ENCODE results near the gene DYRK2.

The DYRK2 gene

DNA sequence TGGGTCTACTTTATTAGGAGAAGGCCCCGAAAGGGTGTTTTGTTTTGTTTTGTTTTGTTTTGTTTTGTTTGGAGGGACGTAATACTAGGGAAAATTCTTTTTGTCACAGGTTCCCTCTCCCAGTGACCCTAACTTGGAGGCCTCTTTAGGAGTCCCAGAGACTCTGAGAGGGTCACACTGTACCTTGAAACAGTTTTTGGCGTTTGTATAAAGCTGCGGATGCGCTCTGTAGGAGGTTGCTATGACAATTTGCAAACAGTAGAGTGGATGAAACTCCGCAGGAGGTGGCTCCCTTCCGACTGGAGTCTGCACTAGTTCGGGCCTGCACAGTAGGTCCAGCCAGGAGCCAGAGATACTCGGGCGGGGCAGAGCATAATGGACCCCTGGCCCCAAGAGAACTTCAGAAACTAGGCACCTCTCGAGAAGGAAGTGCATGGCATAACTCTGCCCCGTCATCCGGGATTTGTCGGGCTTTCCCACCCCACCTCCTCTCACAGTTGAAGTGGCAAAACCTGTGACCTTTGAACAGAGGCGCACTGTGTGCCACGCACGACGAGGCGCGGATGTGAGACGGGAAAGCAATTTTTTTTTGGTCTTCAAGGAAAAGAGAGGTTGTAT is 1.3 kb upstream of the DYRK2 start:
- DNase-seq = no peak

DNA sequence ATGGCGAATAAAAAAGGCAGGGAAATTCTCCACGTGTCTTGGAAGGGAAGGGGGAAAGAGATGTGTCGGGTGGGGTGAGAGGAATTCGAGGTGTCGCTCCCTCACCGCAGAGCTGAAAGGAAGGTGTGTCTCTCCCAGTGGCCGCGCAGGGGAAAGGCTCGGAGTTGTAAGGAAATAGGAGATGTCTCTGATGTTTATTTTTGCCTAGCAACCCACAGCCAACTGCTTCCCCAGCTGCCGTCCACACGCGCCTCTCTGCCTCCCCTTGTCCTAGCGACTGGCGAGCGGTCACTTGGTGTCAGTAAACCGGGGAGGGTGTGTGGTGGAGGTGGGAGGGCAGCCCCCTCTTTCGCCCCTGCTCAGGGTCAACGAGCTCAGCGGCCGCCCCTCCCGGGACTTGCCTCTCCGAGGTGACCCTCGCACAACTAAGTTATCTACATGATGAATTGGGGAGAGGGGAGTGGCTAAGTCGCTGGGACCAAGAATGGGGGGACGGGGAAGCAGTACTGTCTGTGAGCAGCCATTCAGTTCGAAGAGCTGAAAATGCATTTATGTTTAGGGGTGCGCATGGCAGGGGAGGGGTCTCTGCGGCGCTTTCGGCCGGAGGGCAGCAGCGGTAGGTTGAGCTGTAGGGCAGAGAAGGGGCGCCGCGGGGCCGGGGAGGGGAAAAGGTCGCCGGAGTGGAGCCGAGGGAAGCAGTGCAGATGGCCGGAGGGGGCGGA is 585 bp upstream of the DYRK2 start:
- DNase-seq = peak; percentile 85

DNA sequence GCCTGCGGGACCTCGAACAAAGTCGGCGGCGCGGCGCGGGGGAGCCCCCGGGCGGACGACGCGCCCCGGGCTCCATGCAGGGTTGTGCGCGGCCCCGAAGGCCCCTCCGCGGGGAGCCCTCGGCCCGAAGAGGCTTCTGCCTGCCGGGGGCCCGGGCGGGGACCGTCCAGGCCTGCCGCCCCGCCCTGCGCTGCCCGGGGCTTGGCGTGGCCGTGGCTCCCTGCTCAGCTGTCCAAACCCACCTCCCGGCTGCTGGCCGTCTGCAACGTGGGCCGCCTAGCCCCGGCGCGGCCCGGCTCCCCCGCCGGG is 670 bp downstream of the DYRK2 start:
- DNase-seq = no peak

DNA sequence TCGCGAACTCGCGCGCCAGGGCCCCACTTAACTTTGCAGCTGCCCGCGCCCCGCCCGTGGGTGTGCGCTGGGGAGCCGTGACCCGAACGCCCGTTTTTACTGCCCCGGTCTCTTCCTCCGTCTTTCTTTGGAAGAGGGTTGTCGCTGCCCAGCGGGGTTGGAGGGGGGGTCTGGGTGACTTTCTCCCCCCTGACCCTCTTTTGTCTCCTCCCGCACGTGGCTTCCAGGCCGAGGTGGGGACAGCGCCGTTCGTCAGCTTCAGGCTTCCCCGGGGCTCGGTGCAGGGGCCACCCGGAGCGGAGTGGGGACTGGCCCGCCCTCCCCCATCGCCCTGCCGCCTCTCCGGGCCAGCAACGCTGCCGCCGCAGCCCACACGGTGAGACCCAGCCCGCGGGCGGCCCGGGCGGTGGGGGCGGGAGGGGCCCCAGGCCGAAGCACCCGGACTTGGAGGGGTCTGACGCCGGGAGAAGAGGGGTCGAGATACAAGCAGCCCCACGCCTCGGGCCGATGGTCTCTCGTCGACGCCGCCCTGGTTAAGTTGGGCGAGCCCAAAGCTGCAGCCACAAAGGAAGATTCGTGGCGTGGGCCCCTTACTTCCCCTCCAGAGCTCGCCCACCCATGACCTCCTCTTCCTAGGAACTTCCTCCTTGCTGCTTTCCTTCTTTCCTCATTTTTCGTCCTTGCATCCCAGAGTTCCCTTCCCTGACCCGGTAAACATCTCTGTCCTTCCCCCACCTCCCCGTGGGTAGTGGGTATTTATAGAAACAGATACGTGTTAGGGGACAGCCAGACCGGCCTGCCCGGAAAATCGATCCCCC is 1.2 kb downstream of the DYRK2 start:
- DNase-seq = no peak

DNA sequence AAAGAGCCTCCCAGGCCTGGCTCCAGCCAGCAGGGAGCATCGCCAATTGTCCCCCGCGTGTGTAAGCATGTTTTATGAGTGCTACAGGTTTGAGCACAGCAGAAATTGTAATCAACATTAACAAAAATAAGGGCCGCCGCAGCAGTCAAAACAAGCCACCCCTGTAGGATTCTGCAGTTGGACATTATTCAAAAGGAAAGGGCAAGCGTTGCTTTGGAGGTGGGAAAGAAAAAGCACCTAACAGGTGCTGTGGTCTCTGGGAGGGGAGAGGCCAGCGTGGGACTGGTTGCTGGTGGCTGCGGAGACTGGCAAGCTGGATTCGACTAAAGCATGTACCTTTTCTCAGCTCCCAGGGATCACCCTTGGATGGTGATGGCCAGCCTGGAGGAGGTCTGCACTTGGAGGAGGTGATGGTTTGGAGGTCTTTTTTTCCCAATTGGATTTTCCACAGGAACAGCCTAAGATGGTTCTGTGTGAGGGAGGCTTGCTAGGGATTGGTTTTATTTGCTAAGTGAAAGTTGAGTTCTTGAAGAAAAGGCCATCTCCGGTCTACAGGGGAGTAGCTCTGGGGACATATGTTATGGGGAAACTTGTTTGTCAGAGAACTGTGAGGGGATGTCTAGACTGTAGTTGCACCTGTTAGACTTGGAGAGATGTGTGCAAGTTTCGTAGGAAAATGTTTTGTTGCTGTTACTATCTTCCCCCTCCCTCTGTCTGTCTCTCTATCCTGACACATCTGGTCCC is 2.0 kb downstream of the DYRK2 start:
- DNase-seq = no peak

DNA sequence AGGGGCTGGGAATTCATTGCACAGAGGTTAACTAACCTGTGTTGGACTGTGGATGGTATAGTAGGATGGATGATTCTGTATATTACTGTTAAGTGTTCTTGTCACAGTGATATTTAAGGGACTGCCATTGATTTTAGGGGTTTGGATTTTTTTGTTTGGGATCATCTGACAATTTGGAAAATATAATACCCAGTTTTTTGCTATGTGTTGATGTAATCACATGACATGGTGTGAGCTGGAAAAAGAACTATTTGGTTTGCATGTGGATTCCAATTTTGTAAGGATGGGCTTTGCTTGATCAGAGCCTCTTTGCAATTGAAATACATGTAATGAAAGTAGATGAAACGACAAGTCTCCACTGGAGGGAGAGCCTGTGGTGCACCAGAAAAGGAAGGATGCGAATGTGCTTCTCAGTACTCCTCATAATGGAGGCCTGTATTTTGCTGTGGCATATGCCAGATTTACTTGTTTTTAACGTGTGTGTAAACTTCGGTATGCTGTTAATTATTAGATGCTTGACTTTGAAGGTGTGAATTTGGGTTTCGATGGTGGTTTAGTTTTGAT is 2.7 kb downstream of the DYRK2 start:
- peak; percentile 59 for DNase-seq

DNA sequence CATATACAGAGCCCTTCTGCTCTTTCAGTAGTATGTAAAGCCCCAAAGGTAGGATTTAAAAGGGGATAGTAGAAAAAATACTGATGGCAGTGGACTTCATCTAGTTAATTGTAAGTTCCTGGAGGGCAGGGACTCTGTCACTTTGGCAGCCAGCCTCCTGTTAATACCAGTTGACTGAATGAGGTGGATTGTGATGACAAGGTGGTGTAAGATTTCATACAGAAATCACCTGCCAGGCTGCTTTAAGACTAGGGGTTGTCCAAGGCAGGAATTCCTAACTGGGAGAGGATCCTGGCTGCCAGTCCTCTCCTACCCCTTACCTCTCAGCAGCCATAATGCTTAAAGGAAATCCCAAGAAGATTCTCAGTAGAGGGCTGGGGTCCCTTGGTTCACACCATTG is 7.3 kb downstream of the DYRK2 start:
- DNase-seq = no peak

DNA sequence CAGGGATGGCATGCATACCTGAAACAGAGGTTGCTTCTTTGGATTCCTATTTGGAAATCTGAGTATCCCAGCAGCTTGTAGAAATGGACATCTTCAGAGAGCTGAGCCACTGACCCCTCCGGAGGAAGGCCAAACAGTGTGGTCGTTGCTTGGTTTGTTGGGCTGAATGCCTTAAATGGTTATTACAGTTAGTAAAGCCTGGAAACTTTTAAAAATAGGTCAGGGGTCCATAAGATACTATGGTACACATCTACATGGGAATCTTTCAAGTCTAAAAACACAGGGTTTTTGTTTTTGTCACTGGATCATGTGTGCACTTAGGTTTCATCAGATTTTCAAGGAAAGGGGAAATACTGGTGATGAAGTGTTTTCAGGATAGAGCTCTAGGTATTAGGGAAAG is 7.7 kb downstream of the DYRK2 start:
- no peak for DNase-seq

DNA sequence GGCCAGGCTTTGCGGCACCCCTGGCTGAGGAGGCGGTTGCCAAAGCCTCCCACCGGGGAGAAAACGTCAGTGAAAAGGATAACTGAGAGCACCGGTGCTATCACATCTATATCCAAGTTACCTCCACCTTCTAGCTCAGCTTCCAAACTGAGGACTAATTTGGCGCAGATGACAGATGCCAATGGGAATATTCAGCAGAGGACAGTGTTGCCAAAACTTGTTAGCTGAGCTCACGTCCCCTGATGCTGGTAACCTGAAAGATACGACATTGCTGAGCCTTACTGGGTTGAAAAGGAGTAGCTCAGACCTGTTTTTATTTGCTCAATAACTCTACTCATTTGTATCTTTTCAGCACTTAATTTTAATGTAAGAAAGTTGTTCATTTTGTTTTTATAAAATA is 9.9 kb downstream of the DYRK2 start:
- DNase-seq = no peak

DNA sequence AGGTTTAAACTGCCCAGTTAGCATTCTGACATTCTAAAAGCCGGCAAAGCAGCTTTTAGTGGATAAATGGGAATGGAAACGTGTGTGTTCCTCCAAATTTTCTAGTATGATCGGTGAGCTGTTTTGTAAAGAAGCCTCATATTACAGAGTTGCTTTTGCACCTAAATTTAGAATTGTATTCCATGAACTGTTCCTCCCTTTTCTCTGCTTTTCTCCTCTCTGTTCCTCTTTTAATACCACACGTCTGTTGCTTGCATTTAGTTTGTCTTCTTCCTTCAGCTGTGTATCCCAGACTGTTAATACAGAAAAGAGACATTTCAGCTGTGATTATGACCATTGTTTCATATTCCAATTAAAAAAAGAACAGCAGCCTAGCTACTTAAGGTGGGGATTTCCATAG is 10.7 kb downstream of the DYRK2 start:
- DNase-seq = no peak

DNA sequence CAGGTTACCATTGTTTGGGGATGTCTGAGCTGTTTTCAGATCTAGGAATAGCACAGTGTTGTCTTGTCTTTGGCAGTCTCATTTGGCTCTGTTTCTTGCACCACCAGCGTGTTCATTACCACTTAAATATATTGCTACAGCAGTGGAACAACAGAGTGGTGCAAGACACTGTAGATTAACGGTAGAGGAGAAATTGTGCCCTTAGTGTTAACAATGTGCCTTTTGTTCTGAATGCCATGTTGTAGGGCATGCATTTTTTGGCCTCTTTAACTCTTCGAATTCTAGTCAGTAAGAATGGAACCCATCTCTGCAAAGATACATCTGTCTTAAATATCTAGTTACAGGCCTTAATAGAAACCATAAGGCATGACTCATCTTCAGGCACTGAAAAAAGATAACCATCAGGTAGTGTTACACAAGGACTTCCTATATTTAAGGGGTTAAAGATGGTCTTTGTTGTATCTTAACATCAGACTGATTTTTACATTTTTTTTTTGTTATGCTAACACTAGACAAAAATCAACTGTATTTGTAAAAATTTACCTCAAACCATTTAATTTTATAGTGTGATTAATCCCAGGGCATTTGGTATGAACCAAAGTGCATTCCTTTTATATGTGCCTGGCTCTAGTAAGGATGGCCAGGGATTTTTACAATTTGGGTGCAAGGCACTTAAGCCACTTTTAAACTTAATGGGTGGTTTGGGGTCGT is 12.9 kb downstream of the DYRK2 start:
- DNase-seq = peak; percentile 91

DNA sequence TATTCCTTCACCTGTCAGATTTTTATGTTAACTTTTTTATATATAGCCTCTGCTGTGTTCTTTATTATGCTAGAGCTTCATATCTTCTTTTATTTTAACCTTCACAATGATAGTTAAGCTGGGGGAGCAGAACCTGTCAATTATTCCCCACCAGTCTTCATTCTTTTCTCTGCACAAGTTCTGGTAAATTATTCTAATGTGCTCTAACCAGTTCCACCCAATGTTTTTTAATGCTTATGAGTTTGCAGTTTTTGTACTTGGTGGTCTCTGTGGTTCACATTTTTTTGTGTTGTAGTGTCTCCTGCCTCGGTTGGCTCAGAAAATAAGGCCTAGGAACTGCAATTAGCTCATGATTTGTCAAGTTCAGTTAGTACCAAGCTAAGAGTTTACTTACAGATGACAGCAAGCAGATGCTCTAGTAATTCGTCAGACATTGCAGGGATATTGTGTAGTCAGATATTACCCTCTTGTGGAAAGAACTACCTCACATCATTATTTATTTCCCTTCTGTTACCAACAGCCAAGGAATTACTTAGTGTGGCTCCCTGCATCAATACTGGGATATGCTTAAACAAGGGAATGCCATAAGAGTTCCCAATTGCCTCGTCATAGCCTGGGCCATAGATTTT is 14.5 kb downstream of the DYRK2 start:
- peak; percentile 94 for DNase-seq

DNA sequence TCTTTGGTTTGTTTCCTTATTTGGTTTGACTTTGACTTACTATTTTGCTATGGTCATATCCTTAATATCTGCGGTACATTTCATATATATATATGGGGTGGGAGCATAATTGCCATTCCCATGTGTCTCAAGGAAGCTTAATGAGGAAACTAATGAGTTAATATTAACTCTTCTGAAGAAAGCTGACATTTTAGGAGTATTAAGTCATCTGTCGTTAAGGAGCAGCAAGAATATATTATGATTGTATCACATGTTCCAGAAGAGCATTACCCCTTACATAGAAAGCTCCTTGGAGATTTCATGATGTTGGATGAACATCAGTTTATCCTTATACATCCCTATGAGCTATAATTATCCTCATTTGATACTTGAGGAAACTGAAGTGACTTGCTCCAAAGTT is 15.6 kb downstream of the DYRK2 start:
- DNase-seq = no peak

DNA sequence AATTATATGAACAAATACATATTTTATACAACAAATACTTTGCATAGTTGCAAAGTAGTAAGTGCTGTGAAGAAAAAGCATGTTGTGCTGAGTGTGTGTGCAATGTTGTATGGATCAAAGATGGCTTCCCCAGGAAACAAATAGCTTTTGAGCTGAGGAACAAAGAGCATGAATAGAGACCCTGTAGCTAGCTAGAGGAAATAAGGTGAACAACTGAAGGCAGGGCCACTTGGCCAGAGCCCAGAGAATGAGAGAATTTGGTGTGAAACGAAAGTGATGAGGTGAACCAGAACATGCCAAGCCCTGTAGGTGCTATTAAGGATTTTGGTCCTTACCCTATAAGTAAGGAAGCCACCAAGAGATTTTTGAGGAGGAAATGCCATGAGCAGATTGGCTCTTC is 17.1 kb downstream of the DYRK2 start:
- DNase-seq = no peak

DNA sequence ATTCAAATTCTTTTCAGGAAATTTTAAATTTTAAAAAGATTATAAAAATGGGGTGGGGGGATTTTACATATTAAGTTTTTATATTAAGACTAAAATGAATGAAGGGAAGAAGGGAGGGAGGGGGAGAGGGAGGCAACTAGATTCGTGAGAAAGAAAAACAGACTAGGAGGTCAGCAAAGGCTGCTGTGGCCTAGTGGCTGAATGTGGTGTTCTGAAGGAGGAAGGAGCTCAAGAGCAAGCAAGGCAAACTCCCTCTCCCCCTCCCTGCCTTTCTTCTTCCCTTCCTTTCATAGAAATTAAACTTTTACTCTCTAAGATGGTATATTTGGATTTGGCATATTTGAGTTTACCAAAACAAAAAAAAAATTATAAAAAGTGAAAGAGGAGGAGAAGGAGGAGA is 18.1 kb downstream of the DYRK2 start:
- no peak for DNase-seq

DNA sequence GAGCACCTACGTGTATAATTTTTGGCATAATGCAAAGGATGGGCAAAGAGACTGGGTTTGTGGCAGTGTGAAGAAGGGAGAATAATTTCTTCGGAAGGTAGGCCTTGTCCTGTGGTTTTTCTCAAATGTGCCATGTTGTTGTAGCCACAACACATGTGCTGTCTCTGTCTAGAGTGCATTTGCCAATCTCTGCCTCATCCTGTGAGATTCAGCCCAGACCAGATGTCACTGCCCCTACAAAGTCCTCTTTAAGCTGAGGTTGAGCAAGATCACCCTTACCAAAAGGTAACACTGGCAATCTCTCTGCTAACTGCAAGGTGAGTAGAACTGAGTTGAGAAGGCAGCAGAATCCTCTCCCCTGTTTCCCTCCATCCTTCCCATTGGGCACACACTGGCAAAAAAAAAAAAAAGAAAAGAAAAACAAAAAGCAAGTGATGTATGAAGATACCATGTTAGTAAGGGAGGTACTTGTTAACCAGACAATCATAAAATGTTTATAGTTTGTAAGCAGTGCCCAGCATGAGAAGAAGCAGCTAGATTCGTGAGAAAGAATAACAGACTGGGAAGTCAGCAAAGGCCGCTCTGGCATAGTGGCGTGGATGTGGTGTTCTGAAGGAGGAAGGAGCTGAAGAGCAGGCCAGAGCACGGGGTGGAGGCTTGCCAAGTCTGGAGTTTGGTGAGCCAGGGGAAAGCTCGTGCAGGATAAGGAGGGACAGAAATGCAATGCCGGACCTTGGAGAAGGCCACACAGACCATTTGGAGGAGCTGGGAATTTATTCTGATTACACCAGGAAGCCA is 18.9 kb downstream of the DYRK2 start:
- DNase-seq = no peak

DNA sequence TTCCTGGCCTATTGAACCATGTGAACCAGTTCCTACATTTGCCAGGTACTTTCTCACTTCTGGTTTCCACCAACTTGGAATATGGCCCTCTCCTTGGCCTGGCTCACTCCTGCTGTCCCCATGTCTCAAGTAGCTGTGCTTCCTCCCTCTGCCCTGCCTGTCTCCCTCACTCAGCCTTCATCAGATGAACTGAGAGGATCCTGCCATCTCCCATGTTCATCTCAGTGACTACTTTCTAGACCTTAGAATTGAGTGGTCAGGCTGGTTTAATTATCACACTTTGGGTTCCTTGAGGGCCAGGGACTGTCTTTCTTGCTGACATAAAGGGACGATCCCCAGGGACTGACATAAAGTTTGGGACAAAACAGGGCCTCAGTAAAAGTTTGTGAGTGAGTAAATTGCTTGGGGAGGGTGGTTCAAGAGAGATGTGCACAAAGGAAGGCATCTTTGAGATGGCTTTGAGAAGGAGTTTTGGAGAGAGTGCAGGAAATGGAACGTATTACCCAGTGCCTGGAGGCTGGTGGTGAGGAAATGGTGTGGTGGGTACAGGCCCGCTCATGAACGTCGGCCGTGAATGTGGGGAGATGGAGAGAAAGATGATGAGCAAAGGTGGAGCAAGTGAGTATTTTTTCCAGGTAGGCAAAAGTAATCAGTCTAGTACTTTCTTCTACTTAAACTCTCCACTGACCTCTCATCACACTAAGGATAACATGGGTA is 20.8 kb downstream of the DYRK2 start:
- no peak for DNase-seq

DNA sequence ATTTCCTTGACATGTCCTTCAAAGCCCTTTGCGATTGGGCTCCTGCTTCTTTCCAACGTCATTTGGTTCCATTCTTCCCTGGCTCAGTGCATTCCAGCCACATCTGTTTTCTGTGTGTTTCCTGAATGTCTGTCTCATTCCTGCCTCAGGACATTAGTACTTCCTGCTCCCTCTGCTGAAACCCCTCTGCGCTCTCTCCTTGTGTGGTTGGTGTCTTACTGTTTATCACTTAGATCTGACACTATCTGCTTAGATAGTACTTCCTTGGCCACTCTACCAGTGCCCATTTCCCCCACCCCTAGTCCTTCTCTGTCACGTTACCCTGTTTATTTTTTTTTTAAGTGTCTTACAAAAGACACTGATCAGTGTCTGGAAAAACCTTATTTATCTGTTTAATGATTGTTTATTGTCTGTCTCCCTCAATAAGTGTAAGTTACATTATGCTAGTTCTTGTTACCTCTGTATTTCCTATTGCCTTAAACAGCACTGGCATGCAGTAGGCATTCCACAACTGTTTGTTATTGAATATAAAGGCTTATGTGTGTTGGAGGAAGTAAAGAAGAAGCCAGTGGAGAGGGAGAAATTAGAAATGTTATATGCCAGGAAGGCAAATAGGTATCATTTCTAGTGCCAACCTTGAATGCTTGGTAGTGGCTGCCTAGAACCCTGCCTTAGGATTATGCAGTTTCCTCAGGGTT is 21.5 kb downstream of the DYRK2 start:
- no peak for DNase-seq

DNA sequence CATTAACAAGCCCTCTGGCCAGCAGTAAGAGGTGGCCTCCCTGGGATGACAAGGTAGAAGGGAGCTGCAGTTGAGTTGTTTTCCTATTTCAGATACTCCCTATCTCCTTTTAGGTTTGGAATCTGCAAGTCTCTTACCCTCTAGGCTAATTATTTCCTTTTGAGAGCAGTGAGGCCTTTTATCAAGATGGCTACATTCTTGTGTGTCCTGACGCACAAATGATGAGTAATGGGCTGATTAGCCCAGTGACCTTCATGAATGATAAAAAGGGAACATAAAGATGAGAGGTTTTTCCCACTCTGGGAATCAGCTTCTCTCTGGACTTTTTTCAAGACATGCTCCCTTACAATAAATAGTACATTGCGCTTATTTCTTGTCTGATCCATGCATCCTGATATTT is 22.9 kb downstream of the DYRK2 start:
- no peak for DNase-seq

DNA sequence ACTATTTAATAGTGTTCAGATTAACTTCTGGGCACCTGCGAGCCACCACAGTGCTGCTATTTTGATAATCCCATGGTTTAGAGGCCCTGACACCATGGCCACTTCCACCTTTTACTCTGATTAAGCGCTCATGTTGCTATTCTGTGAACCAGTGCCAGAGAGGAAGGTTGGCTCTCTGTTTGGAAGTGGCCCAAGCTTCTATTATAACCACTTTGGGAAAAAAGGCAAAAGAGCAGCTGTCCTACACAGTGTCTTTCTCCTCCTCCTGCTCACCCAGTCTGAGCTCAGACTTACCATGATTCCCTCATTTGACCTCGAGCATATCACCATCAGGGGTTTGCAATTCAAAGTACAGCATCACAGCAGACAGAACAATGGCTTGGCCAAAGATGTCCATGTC is 23.3 kb downstream of the DYRK2 start:
- DNase-seq = no peak
